Activated naive CD8-positive, alpha-beta T cell treated with anti-CD3 and anti-CD28 coated beads, Interleukin-2, amount 10 ng/mL, durations not matched to agents 7 days and 5 days (primary cell): ENCODE measurements around the gene MFAP4. TPM values are rescaled to one million over a fixed set of nuclear protein-coding genes. Genes with fewer than 3 reads are reported as not detected.

Experiments
- ATAC-seq: fragments of 150-1000 bp; cut with Tn5 transposase; one replicate; pipeline ENCODE4 v1.10.0; 2021; ENCODE audit warnings: low read depth, moderate library complexity
- POLR2A ChIA-PET: fragments of 350-600 bp; sonication (Branson Sonifier 250); formaldehyde crosslinking; loops from one replicate; lab custom pipeline; 2021; ENCODE audit warnings: antibody characterized with exemption; lab: Charles Lee
- DNase-seq: peaks from one replicate; pipeline ENCODE4 v3.0.0; 2021
- H3K27ac Mint-ChIP-seq: one replicate; pipeline ENCODE4 v1.8.0; 2022; ENCODE audit warnings: mild to moderate bottlenecking, mixed read lengths
- H3K27me3 Mint-ChIP-seq: one replicate; pipeline ENCODE4 v1.8.0; 2022; ENCODE audit warnings: mild to moderate bottlenecking, moderate library complexity, mixed read lengths
- H3K36me3 Mint-ChIP-seq: one replicate; pipeline ENCODE4 v1.8.0; 2021; ENCODE audit warnings: mild to moderate bottlenecking, mixed read lengths
- H3K4me1 Mint-ChIP-seq: one replicate; pipeline ENCODE4 v1.8.0; 2021; ENCODE audit warnings: mixed read lengths
- H3K4me3 Mint-ChIP-seq: one replicate; pipeline ENCODE4 v1.8.0; 2022; ENCODE audit warnings: mild to moderate bottlenecking, moderate library complexity, mixed read lengths
- H3K9me3 Mint-ChIP-seq: one replicate; pipeline ENCODE4 v1.8.0; 2021; ENCODE audit warnings: mixed read lengths
- total RNA-seq, 2 experiments: library from RNA; stranded (reverse); gene quantifications; one replicate each; pipeline ENCODE4 v1.2.3, GENCODE V29; 2021

Gene MFAP4
- total RNA-seq, 2 experiments from 2014 or later = not detected

GRCh38 chr17:19386051-19386929 lies 700 bp downstream of the MFAP4 start:
- Mint-ChIP-seq H3K4me3 (no peak overlapping the region), H3K27ac (no peak overlapping the region), H3K9me3 (no peaks in the 10 kb centered on the region), H3K4me1 (peaks cover 7% of the 10 kb centered on the region), H3K27me3 (peaks cover 13% of the 10 kb centered on the region), H3K36me3 (peaks cover 11% of the 10 kb centered on the region)
- POLR2A ChIA-PET = interaction anchor here (0.8 kb wide), 1 partner anchor 9 kb away, joined by 3 read pairs; no protein-coding TSS in a partner anchor
- no peak for DNase-seq
- ATAC-seq = no peak

DNA sequence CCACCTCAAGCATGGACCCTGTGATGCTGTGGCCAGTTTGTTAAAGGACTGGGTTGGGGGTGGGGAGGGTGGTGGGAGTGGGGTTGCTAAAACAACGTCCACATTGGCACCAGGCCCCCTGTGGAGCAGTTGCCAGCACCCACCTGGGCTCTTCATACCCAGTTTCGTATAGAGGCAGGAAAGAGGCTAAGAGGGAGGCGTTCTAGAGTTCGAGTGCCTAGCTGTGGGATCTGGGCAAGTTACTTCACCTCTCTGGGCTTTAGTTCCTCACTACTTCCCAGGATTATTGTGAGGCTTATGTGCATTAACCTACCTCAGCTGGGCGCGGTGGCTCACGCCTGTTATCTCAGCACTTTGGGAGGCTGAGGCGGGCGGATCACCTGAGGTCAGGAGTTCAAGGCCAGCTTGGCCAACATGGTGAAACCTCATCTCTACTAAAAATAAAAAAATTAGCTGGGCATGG lies 1.4 kb downstream of the MFAP4 start:
- no peaks in the 10 kb centered on the region for H3K9me3 Mint-ChIP-seq
- no peak overlapping the region for H3K27ac Mint-ChIP-seq
- H3K36me3 Mint-ChIP-seq = peaks cover 13% of the 10 kb centered on the region
- POLR2A ChIA-PET = interaction anchor here (0.8 kb wide), 1 partner anchor 8 kb away, joined by 3 read pairs; no protein-coding TSS in a partner anchor
- no peak for DNase-seq
- ATAC-seq = no peak
- H3K4me3 Mint-ChIP-seq = no peak overlapping the region
- peaks cover 13% of the 10 kb centered on the region for H3K27me3 Mint-ChIP-seq
- H3K4me1 Mint-ChIP-seq = peaks cover 7% of the 10 kb centered on the region

GRCh38 chr17:19384723-19385391 lies 2.1 kb downstream of the MFAP4 start:
- H3K9me3 Mint-ChIP-seq = no peaks in the 10 kb centered on the region
- peaks cover 12% of the 10 kb centered on the region for H3K27me3 Mint-ChIP-seq
- peaks cover 7% of the 10 kb centered on the region for H3K4me1 Mint-ChIP-seq
- ATAC-seq = no peak
- H3K36me3 Mint-ChIP-seq = peaks cover 13% of the 10 kb centered on the region
- POLR2A ChIA-PET = no interaction called here
- H3K4me3 Mint-ChIP-seq = no peak overlapping the region
- H3K27ac Mint-ChIP-seq = no peak overlapping the region
- no peak for DNase-seq

DNA sequence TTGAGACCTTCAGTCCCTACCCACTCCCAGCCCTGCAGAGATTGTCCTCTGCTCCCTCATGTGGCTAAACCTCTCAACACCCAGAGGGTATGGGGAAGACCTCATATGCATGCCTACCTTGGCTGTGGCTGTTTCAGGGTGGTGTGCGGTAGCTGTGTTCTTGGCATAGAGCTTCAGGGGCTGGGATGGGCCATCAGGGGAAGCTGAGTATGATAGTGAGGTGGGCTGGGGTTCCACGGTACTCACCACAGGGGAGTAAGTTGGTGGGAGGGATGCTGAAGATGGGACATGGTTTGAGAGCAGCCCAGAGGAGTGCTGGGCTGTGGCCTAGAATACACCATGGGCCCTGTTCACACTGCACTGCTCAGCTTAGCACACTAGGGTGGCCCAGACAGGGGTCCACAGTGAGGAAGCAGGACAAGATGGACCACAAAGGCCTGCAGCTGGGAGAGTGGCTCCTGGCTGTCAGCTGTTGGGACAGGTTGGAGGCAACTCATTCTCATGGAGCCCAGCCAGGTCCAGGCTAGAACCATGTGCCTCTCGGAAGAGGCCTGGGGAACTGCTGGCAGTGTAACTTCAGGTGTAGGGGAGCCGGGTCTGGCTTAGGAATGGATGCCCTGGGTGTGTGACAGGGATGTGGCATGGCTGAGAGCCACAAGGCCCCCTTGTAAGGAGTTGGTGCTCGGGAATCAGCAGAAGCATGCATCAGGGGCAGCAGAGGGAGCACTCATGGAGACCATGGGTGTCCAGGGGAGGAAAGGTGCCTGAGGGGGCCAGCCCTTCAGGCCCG lies 3.1 kb downstream of the MFAP4 start:
- ATAC-seq = no peak
- H3K9me3 Mint-ChIP-seq = no peaks in the 10 kb centered on the region
- H3K27ac Mint-ChIP-seq = no peak overlapping the region
- POLR2A ChIA-PET = no interaction called here
- H3K4me3 Mint-ChIP-seq = no peak overlapping the region
- peaks cover 3% of the 10 kb centered on the region for H3K27me3 Mint-ChIP-seq
- H3K36me3 Mint-ChIP-seq = peaks cover 15% of the 10 kb centered on the region
- no peak for DNase-seq
- peaks cover 13% of the 10 kb centered on the region for H3K4me1 Mint-ChIP-seq

DNA sequence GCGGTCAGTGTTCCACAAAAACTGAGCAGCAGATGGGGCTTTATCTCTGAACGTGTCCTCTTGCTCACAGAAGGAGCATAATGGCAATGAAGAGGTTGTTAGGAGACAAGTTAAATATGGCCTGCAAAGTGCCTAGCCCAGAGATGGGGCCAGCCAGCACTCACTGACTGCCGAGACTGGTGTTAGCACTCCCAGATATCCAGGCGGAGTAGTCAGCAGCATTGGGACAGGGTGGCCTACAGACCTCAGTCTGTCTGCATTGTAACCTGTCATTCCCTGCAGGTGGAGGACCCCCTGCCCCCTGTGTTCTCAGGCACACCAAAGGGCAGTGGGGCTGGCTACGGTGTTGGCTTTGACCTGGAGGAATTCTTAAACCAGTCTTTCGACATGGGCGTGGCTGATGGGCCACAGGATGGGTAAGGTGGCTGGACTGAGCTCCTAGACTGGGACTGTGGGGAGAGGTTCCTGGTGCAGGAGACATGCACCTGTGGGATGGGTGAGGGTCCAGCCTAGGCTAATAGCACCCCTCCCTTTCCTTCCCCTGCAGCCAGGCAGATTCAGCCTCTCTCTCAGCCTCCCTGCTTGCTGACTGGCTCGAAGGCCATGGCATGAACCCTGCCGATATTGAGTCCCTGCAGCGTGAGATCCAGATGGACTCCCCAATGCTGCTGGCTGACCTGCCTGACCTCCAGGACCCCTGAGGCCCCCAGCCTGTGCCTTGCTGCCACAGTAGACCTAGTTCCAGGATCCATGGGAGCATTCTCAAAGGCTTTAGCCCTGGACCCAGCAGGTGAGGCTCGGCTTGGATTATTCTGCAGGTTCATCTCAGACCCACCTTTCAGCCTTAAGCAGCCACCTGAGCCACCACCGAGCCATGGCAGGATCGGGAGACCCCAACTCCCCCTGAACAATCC lies 4.2 kb downstream of the MFAP4 start:
- no peak for ATAC-seq
- no peak for DNase-seq
- no peak overlapping the region for H3K4me3 Mint-ChIP-seq
- H3K9me3 Mint-ChIP-seq = no peaks in the 10 kb centered on the region
- peaks cover 15% of the 10 kb centered on the region for H3K36me3 Mint-ChIP-seq
- H3K27me3 Mint-ChIP-seq = no peaks in the 10 kb centered on the region
- peaks cover 13% of the 10 kb centered on the region for H3K4me1 Mint-ChIP-seq
- POLR2A ChIA-PET = no interaction called here
- H3K27ac Mint-ChIP-seq = no peak overlapping the region

DNA sequence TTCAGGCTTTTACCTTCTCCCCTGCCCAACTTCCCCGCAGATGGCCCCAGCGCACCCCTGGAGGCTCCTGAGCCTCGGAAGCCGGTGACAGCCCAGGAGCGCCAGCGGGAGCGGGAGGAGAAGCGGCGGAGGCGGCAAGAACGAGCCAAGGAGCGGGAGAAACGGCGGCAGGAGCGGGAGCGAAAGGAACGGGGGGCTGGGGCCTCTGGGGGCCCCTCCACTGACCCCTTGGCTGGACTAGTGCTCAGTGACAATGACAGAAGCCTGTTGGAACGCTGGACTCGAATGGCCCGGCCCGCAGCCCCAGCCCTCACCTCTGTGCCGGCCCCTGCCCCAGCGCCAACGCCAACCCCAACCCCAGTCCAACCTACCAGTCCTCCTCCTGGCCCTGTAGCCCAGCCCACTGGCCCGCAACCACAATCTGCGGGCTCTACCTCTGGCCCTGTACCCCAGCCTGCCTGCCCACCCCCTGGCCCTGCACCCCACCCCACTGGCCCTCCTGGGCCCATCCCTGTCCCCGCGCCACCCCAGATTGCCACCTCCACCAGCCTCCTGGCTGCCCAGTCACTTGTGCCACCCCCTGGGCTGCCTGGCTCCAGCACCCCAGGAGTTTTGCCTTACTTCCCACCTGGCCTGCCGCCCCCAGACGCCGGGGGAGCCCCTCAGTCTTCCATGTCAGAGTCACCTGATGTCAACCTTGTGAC lies 5.1 kb downstream of the MFAP4 start:
- no peak for ATAC-seq
- POLR2A ChIA-PET = no interaction called here
- no peak overlapping the region for H3K4me3 Mint-ChIP-seq
- H3K9me3 Mint-ChIP-seq = no peaks in the 10 kb centered on the region
- no peak overlapping the region for H3K27ac Mint-ChIP-seq
- H3K4me1 Mint-ChIP-seq = peaks cover 13% of the 10 kb centered on the region
- H3K27me3 Mint-ChIP-seq = no peaks in the 10 kb centered on the region
- H3K36me3 Mint-ChIP-seq = peaks cover 15% of the 10 kb centered on the region
- DNase-seq = no peak

GRCh38 chr17:19381361-19381740 lies 5.6 kb downstream of the MFAP4 start:
- no peak overlapping the region for H3K27ac Mint-ChIP-seq
- no peak overlapping the region for H3K4me3 Mint-ChIP-seq
- ATAC-seq = no peak
- POLR2A ChIA-PET = no interaction called here
- H3K4me1 Mint-ChIP-seq = peaks cover 16% of the 10 kb centered on the region
- H3K9me3 Mint-ChIP-seq = no peaks in the 10 kb centered on the region
- H3K27me3 Mint-ChIP-seq = no peaks in the 10 kb centered on the region
- DNase-seq = no peak
- H3K36me3 Mint-ChIP-seq = peaks cover 15% of the 10 kb centered on the region

- H3K4me1 Mint-ChIP-seq = peaks cover 17% of the 10 kb centered on the region
- no peak for ATAC-seq
- no peaks in the 10 kb centered on the region for H3K27me3 Mint-ChIP-seq
- H3K27ac Mint-ChIP-seq = no peak overlapping the region
- no peak overlapping the region for H3K4me3 Mint-ChIP-seq
- POLR2A ChIA-PET = no interaction called here
- no peaks in the 10 kb centered on the region for H3K9me3 Mint-ChIP-seq
- peaks cover 15% of the 10 kb centered on the region for H3K36me3 Mint-ChIP-seq
- DNase-seq = no peak
These were observed 6.3 kb downstream of the MFAP4 start for GRCh38 chr17:19380481-19381301.

DNA sequence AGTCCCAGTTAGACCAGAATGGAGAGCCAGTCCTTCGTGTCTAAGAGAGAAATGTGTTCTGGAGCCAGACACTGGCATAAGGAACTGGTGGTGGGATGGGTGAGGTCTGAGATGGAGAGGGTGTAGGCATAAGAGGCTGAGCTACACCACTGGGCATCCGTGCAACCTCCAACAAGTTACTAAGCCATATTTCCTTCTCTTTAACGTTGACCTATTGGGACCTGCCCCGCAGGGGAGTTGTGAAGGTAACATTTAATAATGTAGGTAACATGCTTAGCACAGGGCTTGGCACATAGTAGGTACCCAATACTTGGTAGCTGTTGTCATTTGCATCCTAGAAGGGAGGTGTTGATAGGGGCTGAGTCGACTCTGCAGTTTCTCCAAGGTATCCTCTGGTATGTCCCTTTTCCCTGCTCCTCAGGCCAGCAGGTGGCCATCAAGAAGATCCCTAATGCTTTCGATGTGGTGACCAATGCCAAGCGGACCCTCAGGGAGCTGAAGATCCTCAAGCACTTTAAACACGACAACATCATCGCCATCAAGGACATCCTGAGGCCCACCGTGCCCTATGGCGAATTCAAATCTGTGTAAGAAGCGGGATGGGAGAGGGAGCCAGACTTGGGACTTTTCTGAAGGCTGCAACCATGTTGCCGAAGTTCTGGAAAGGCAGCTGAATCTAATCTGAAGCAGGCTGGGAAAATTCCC lies 7.5 kb downstream of the MFAP4 start:
- peak overlapping the region; percentile 51 for H3K27ac Mint-ChIP-seq
- POLR2A ChIA-PET = interaction anchor here (1.0 to 2.4 kb wide), 2 partner anchors 10 to 14 kb away, joined by 3 to 11 read pairs; no protein-coding TSS in a partner anchor
- peaks cover 15% of the 10 kb centered on the region for H3K36me3 Mint-ChIP-seq
- peak overlapping the region; percentile 99 for H3K4me3 Mint-ChIP-seq
- no peak for DNase-seq
- no peaks in the 10 kb centered on the region for H3K9me3 Mint-ChIP-seq
- H3K27me3 Mint-ChIP-seq = no peaks in the 10 kb centered on the region
- H3K4me1 Mint-ChIP-seq = peaks cover 18% of the 10 kb centered on the region
- no peak for ATAC-seq

GRCh38 chr17:19378416-19379360 lies 8.3 kb downstream of the MFAP4 start, which contains the start of gene MAPK7:
TSS of gene MAPK7 (plus strand) at chr17:19378498. CDS start at chr17:19378901, 403 bp downstream.
- DNase-seq (no peak), ATAC-seq (peak; percentile 11)
- H3K27ac Mint-ChIP-seq = peak within 1 kb of the TSS; percentile 98
- H3K4me3 Mint-ChIP-seq = peak within 1 kb of the TSS; percentile 99
- no peaks in the 10 kb centered on the region for H3K9me3 Mint-ChIP-seq
- POLR2A ChIA-PET = interaction anchor here (0.7 to 2.4 kb wide), 9 partner anchors 9 to 1664 kb away, joined by 3 to 13 read pairs (median 3); partner anchors contain the start of genes ALDH3A2, B9D1 and USP22
- H3K36me3 Mint-ChIP-seq = peaks cover 10% of the 10 kb centered on the region
- H3K4me1 Mint-ChIP-seq = peaks cover 15% of the 10 kb centered on the region
- no peaks in the 10 kb centered on the region for H3K27me3 Mint-ChIP-seq
